ENCODE results near the gene ECPAS. TPM values are rescaled to one million over a fixed set of nuclear protein-coding genes. Genes with fewer than 3 reads are reported as not detected.

The ECPAS gene
- polyA plus RNA-seq, 1 donor from 2014 or later = 42.6 TPM

DNA sequence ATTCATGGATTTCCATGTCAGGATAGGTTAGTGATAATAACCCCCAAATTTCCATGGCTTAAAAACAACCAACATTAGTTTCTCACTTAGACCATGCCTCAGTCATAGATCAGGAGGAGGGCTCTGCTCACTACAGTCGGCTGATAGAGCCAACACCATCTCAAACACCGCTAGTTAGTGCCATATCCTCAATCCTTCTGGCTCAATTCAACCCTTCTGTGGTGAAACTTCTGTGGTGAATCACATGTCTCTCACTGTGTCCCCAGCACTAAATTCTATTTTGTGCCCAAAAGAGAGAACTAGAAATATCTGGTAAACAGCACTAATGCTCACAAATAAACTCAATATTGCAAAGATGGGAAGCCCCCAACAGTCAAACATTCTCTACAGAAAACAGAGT lies 21.1 kb downstream of the ECPAS start:
- Histone ChIP-seq H2AFZ (ENCODE audit: low read depth, low read length) (no peak overlapping the region), H3K4me2 (ENCODE audit: low read length) (no peak overlapping the region), H3K9me3 (ENCODE audit: low read length) (no peaks in the 10 kb centered on the region), H3K9me2 (ENCODE audit: insufficient read depth, low read length) (no peaks in the 10 kb centered on the region), H3K36me3 (ENCODE audit: insufficient read depth, low read length) (no peaks in the 10 kb centered on the region), H3K4me3 (ENCODE audit: low read length) (no peak overlapping the region), H3K27me3 (ENCODE audit: insufficient read depth, low read depth, low read length) (no peaks in the 10 kb centered on the region), H3K9ac (ENCODE audit: low read length) (no peak overlapping the region), H3K27ac (ENCODE audit: low read length) (no peak overlapping the region), H3F3A (ENCODE audit: insufficient read depth, low read length, poor library complexity, severe bottlenecking) (no peaks in the 10 kb centered on the region), H3K79me2 (replicated peaks; ENCODE audit: insufficient read depth, low read length) (peaks cover 26% of the 10 kb centered on the region), H4K20me1 (ENCODE audit: insufficient read depth) (no peaks in the 10 kb centered on the region)
- TF ChIP-seq POLR2AphosphoS5 (IDR thresholded peaks at IDR 0.05) (no peak), EP300 (conservative IDR thresholded peaks at IDR 0.05; ENCODE audit: poor library complexity, severe bottlenecking) (no peak)
- TF ChIP-seq, protein P1, sequence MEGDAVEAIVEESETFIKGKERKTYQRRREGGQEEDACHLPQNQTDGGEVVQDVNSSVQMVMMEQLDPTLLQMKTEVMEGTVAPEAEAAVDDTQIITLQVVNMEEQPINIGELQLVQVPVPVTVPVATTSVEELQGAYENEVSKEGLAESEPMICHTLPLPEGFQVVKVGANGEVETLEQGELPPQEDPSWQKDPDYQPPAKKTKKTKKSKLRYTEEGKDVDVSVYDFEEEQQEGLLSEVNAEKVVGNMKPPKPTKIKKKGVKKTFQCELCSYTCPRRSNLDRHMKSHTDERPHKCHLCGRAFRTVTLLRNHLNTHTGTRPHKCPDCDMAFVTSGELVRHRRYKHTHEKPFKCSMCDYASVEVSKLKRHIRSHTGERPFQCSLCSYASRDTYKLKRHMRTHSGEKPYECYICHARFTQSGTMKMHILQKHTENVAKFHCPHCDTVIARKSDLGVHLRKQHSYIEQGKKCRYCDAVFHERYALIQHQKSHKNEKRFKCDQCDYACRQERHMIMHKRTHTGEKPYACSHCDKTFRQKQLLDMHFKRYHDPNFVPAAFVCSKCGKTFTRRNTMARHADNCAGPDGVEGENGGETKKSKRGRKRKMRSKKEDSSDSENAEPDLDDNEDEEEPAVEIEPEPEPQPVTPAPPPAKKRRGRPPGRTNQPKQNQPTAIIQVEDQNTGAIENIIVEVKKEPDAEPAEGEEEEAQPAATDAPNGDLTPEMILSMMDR (IDR thresholded peaks at IDR 0.05; ENCODE audit: poor library complexity, severe bottlenecking) = no peak

DNA sequence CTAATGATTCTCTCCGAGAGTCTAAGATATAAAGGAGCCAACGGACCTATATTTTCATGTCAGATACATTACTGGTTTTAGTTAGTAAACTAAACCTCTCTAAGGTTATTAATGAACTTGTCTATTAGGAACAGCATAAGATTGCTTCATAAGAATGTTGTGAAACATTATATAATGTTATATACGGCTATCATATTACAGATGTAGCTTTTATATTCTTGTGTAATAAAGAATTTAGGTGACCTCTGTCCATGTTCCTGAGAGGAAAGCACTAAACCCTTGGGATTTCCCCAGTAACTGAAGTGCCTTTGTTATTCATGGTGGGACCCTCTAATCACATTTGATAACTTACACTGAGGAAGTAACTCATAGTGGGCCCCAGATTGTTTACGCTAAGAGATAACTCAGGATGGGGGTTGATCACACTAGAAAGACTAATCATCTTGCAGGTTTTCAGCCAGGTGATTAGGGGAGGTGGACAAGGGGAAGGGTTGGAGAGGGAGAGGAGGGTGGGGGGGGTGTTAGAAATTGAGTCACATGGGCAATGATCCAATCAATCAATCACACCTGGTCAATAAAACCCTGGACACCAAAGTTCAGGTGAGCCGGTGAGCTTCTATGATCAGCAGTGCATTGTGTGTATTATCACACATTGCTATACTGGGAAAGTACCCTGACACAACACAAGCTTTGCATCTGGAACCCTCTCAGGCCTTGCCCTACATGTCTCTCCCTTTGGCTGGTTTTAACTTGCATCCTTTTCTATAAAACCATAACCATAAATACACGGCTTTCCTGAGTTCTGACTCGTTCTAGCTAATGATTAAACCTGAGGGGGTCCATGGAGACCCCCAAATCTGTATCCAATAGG lies 25.8 kb downstream of the ECPAS start:
- no peaks in the 10 kb centered on the region for H3K9me3 ChIP-seq (ENCODE audit: low read length)
- peaks cover 21% of the 10 kb centered on the region for H3K79me2 ChIP-seq (replicated peaks; ENCODE audit: insufficient read depth, low read length)
- H3K4me2 ChIP-seq (ENCODE audit: low read length) = no peak overlapping the region
- no peak overlapping the region for H2AFZ ChIP-seq (ENCODE audit: low read depth, low read length)
- no peaks in the 10 kb centered on the region for H3K27me3 ChIP-seq (ENCODE audit: insufficient read depth, low read depth, low read length)
- H3K9me2 ChIP-seq (ENCODE audit: insufficient read depth, low read length) = no peaks in the 10 kb centered on the region
- H3K36me3 ChIP-seq (ENCODE audit: insufficient read depth, low read length) = no peaks in the 10 kb centered on the region
- no peak overlapping the region for H3K27ac ChIP-seq (ENCODE audit: low read length)
- no peak for TF ChIP-seq MXI1 (conservative IDR thresholded peaks at IDR 0.05; ENCODE audit: poor library complexity, severe bottlenecking)
- no peak for TF ChIP-seq EP300 (conservative IDR thresholded peaks at IDR 0.05; ENCODE audit: poor library complexity, severe bottlenecking)
- TF ChIP-seq, protein P1 (IDR thresholded peaks at IDR 0.05; ENCODE audit: poor library complexity, severe bottlenecking) = no peak
- TF ChIP-seq TAF1 (IDR thresholded peaks at IDR 0.05; ENCODE audit: low read depth) = no peak
- no peak for TF ChIP-seq RAD21 (conservative IDR thresholded peaks at IDR 0.05)
- TF ChIP-seq POLR2AphosphoS5 (IDR thresholded peaks at IDR 0.05) = no peak
- no peak for TF ChIP-seq SMC3 (conservative IDR thresholded peaks at IDR 0.05; ENCODE audit: poor library complexity)
- no peak for TF ChIP-seq EZH2 (IDR thresholded peaks at IDR 0.05; ENCODE audit: borderline replicate concordance, insufficient read depth, low read length, poor library complexity, severe bottlenecking)
- TF ChIP-seq, protein P2, sequence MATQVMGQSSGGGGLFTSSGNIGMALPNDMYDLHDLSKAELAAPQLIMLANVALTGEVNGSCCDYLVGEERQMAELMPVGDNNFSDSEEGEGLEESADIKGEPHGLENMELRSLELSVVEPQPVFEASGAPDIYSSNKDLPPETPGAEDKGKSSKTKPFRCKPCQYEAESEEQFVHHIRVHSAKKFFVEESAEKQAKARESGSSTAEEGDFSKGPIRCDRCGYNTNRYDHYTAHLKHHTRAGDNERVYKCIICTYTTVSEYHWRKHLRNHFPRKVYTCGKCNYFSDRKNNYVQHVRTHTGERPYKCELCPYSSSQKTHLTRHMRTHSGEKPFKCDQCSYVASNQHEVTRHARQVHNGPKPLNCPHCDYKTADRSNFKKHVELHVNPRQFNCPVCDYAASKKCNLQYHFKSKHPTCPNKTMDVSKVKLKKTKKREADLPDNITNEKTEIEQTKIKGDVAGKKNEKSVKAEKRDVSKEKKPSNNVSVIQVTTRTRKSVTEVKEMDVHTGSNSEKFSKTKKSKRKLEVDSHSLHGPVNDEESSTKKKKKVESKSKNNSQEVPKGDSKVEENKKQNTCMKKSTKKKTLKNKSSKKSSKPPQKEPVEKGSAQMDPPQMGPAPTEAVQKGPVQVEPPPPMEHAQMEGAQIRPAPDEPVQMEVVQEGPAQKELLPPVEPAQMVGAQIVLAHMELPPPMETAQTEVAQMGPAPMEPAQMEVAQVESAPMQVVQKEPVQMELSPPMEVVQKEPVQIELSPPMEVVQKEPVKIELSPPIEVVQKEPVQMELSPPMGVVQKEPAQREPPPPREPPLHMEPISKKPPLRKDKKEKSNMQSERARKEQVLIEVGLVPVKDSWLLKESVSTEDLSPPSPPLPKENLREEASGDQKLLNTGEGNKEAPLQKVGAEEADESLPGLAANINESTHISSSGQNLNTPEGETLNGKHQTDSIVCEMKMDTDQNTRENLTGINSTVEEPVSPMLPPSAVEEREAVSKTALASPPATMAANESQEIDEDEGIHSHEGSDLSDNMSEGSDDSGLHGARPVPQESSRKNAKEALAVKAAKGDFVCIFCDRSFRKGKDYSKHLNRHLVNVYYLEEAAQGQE (IDR thresholded peaks at IDR 0.05; ENCODE audit: borderline replicate concordance) = no peak
- no peaks in the 10 kb centered on the region for H3F3A ChIP-seq (ENCODE audit: insufficient read depth, low read length, poor library complexity, severe bottlenecking)
- no peak overlapping the region for H3K9ac ChIP-seq (ENCODE audit: low read length)
- H3K4me3 ChIP-seq (ENCODE audit: low read length) = no peak overlapping the region
- no peaks in the 10 kb centered on the region for H4K20me1 ChIP-seq (ENCODE audit: insufficient read depth)
